DMS153 treated with DMSO at 0.1 percent for 48 hours (cell line): ENCODE data around the gene ITGA11.
"Not testable (repeated sequence)": the region's sequence is repeated elsewhere in the genome, so short reads cannot be mapped to it uniquely, and the experiment has no call there.

Source experiments
- DNase-seq: peaks from one replicate; lab custom pipeline; 2025; ENCODE audit not compliant: unreplicated experiment; lab: John Stamatoyannopoulos, UW

The ITGA11 gene

GRCh38 chr15:68411735-68412134, 20.2 kb downstream of the ITGA11 start:
- DNase-seq, result no peak

GRCh38 chr15:68411343-68411675, 20.7 kb downstream of the ITGA11 start:
- DNase-seq, result no peak

- DNase-seq, result no peak
Observed at GRCh38 chr15:68410466-68411342, 21.3 kb downstream of the ITGA11 start.

DNA sequence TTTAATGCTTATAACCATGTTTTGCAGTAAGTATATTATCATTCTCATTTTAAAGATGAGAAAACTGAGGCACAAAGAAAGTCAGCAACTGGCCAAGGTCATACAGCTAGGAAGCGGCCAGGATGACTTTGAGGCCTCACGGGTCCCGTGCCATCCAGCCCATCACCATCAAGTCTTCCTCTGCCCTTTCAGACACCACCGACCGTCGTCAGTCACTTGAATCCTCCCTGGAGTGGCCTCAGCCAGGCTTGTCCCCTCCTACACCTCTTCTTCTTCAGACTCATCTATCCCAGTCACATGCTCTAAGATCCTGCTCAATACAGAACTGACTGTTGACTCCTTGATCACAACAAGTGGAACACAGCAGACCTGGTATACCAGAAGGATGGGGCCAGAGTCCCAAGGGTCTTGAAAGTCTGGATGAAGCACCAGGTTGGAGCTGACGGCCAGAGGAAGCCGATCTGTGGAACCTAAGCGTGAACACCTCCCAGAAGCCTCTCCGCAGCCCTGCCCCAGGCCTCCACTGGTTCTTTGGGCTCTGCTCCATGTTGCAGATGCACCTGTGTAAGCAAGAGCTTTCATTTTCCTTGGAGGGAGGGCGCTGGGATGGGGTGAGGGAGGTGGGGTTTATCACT, 22.1 kb downstream of the ITGA11 start:
- DNase-seq, result no peak

DNA sequence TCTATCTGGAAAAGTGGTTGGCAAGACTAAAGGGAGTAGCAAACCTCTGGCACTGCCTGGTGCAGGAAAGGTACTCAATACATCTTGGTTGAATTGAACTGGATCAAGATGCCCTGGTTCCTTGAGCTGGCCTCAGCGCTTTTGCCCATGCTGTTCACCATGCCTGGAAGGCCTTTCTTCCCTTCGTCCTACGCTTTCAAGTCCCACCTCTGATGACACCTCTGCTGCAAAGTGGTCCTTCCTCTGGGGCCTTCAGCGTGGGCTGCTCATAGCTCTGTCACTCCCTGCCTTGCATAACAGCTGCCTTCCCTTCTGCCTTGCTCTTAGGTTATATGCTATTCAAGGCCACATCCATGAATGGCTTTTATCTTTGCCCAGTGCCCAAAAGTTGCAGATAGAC, 23.0 kb downstream of the ITGA11 start:
- DNase-seq, result no peak

DNA sequence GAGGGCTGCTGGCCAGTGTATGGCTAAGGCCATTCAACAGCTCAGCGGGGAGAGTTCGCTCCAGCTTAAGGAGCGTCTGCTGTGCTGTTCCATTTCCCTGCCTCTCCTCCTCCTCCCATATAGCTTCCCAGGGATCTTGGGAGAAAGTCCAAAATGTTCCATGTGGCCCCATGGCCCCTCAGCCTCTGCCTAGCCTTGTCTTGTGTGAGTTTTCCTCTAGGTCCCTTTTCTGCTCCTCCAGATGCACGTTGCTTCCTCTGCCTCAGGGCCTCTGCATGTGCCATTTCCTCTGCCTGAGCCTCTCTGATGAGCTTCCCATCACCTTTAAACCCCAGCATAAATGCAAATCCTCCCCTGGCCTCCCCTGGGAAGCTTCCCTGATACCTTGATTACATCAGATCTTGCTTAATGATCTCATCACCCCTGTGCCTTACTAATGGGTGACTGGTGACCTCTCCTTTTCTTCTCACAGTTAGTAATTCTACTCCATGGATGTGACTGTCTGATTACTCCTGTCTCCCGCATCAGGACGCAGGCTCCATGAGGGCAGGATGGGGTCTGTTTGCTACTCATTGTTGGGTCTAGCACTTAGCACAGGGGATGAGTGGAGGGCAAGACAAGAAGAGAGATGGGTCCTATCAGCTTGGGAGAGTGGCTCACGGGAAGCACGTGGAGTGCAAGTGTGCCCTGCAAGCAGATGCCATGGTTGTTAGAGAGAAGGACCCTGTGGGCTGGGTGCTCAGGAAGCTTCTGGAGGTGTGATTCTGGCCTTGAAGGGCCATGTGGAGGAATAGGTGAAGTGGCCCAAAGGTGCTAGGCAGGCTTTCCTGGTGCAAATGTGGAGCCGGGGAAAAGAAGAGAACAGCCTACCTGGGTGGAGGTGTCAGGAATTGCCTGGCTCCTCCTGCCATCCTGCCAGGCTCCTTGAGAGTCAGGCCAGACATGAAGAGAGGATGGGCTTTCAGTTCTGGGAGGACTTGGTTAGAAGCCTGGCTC, 23.8 kb downstream of the ITGA11 start:
- no peak for DNase-seq

- no peak for DNase-seq
Observed at GRCh38 chr15:68407141-68407885, 24.6 kb downstream of the ITGA11 start.

GRCh38 chr15:68405378-68406250, 26.3 kb downstream of the ITGA11 start:
- no peak for DNase-seq

DNA sequence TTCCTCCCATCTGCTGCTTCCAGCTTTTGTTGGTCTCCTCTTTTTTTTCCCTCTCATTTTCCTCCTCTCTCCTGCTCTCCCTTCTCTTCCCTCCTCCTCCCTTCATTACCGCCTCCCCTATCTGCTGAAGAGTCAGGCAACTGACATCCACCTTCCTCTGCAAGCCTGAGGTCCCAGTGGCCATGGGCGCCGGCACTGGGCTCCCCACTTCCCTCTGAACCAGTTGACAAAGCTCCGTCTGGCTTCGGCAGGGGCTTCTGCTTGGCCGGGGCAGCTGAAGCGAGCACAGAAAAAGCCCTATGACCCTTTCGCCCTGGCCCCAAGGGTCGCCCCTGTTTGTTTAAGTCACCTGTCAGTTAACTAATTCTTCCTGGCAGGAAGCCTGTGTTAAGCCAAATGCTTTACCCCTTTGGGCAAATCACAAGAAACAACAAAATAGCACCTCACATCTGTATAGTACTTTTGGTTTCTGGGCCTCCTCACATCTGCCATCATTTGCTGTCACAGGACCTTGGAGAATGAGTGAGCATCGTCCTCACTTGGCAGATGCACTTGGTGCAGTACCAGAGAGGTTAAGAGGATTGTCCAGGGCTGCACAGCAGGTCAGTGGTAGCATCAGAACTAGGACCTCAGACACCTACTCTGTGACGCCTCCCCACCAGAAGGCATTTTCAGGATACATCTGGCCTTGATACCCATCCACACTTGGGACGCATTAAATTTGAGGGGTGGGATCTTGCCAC, 27.7 kb downstream of the ITGA11 start:
- no peak for DNase-seq

- no peak for DNase-seq
Observed at GRCh38 chr15:68403161-68403941, 28.6 kb downstream of the ITGA11 start.

DNA sequence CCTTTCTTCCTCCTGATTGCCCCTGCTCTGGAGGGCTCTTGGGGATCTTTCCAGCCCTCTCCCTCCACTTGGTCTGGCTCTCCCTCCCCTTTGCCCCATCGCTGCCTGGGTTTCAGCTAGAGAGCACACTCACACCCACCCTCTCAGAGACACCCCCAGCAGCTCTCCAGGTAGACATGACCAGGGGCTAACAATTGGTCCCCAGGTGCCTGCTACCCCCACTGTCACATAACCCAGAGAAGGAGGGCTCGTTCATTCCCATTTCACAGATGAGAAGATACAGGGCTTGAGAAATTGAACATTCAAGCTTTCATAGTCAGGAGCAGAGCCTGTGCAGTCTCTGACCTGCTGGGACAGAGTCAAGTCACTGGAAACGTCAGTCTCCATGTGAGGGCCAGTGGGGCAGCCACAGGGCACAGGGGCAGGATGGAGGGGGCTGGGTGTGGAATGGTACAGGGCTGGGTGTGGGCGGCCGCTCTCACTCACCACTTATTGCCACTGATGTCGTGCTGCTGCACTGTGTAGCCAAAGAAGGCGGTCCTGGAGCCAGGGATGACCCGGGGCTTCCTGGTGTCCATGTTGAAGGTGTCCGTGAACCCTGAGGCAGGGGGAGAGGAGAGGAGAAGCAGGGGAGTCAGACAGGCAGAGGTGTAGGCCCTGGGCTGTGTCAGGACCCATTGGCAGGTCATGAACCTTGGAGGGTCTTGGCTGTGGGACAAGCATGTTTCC, 29.4 kb downstream of the ITGA11 start:
- no peak for DNase-seq

- DNase-seq, result no peak
Observed at GRCh38 chr15:68401496-68402431, 30.2 kb downstream of the ITGA11 start.

- no peak for DNase-seq
Observed at GRCh38 chr15:68400066-68400456, 31.9 kb downstream of the ITGA11 start.

DNA sequence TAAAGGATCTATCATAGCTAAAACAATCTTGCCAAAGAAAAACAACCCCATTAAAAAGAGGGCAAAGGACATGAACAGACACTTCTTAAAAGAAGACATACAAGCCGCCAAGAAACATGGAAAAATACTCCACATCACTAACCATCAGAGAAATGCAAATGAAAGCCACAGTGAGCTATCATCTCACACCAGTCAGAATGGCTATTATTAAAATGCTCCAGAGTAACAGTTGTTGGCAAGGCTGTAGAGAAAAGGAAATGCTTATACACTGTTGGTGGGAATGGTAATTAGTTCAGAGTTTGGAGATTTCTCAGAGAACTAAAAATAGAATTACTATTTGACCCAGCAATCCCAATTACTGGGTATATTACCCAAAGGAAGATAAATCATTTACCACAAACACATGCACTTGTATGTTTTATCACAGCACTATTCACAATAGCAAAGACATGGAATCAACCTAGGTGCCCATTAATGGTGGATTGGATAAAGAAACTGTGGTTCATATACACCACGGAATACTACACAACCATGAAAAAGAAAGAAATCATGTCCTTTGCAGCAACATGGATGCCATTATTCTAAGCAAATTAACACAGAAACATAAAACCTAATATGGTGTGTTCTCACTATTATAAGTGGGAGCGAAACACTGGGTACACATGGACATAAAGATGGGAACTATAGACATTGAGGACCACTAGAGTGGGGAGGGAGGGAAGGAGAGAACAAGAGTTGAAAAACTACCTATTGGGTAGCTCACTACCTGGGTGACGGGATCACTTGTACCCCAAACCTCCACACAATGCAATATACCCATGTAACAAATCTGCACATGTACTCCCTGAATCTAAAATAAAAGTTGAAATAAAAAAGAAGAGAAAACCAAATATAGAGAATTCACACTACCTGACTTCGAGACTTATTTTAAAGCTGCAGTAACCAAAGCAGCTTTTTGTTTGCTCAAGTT, 32.6 kb downstream of the ITGA11 start:
- no peak for DNase-seq

- not testable (repeated sequence) for DNase-seq
Observed at GRCh38 chr15:68397999-68398398, 34.0 kb downstream of the ITGA11 start.
